ENCODE measurements around the gene GALNTL6. TPM values are rescaled to one million over a fixed set of nuclear protein-coding genes. Genes with fewer than 3 reads are reported as not detected.

Gene GALNTL6
- total and polyA plus RNA-seq, 2 experiments from 2014 or later: 0.38 to 0.40 TPM

- TF ChIP-seq REST (IDR thresholded peaks at IDR 0.05; ENCODE audit: unreplicated experiment): no peak
Measured at GRCh38 chr4:172305698-172306097, 492.5 kb downstream of the GALNTL6 start (continued).

- H3K36me3 ChIP-seq (ENCODE audit: insufficient read depth): no peaks in the 10 kb centered on the region
- no peak overlapping the region for H2AFZ ChIP-seq
- no peaks in the 10 kb centered on the region for H3K36me3 Mint-ChIP-seq (ENCODE audit: low read depth)
- no peaks in the 10 kb centered on the region for H3K79me2 ChIP-seq (replicated peaks; ENCODE audit: insufficient read depth)
- H3K4me1 Mint-ChIP-seq: no peaks in the 10 kb centered on the region
- DNase-seq (ENCODE audit: low spot score): no peak
- H3K27me3 ChIP-seq (ENCODE audit: insufficient read depth): no peaks in the 10 kb centered on the region
- H3K4me2 ChIP-seq: no peak overlapping the region
- no peaks in the 10 kb centered on the region for H3F3A ChIP-seq (replicated peaks; ENCODE audit: low read depth)
- ATAC-seq: no peak
- H3K27me3 Mint-ChIP-seq (ENCODE audit: insufficient read depth, low read depth, poor library complexity): no peaks in the 10 kb centered on the region
- H3K27ac Mint-ChIP-seq: no peak overlapping the region
- H3K9me2 ChIP-seq (ENCODE audit: insufficient read depth): no peaks in the 10 kb centered on the region
- no peak overlapping the region for H3K27ac ChIP-seq (ENCODE audit: low read depth)
- H3K4me3 Mint-ChIP-seq: no peak overlapping the region
- H3K9me3 Mint-ChIP-seq: no peaks in the 10 kb centered on the region
- no peaks in the 10 kb centered on the region for H4K20me1 ChIP-seq (replicated peaks; ENCODE audit: insufficient read depth)
- no peaks in the 10 kb centered on the region for H3K4me1 ChIP-seq (ENCODE audit: insufficient read depth)
- no peak for TF ChIP-seq ZNF462 (CRISPR knock-in tag; IDR thresholded peaks at IDR 0.05)
- TF ChIP-seq EZH2phosphoT487 (IDR thresholded peaks at IDR 0.05; ENCODE audit: unreplicated experiment): no peak
- TF ChIP-seq ZNF331 (CRISPR knock-in tag; IDR thresholded peaks at IDR 0.05; ENCODE audit: low read depth): no peak
- no peak for TF ChIP-seq STAT1 (IDR thresholded peaks at IDR 0.05; ENCODE audit: unreplicated experiment)
- no peak for TF ChIP-seq EZH2 (IDR thresholded peaks at IDR 0.05; ENCODE audit: low read depth, unreplicated experiment)
- TF ChIP-seq REST (IDR thresholded peaks at IDR 0.05; ENCODE audit: unreplicated experiment): no peak
- H3K4me3 ChIP-seq: no peak overlapping the region
Measured at GRCh38 chr4:172308078-172308477, 494.9 kb downstream of the GALNTL6 start.
